Right renal cortex interstitium (tissue), 3 donors: ENCODE measurements around the gene WWC1. TPM values are rescaled to one million over a fixed set of nuclear protein-coding genes. Genes with fewer than 3 reads are reported as not detected.
"Not testable (repeated sequence)": the region's sequence is repeated elsewhere in the genome, so short reads cannot be mapped to it uniquely, and the experiment has no call there.

Experiments used
- DNase-seq, 3 donors: peaks; one replicate each; pipeline ENCODE4 v3.0.0-alpha.2; 2013; ENCODE audit warnings: low read depth in 3 of 3, low spot score in 2 of 3
- polyA plus RNA-seq, 3 donors: library from polyadenylated mRNA; unstranded; fragments of 120-200 nt; gene quantifications; one replicate each; pipeline ENCODE4 v1.2.1, GENCODE V29; 2013; ENCODE audit not compliant: insufficient read length in 3 of 3

Gene WWC1
- polyA plus RNA-seq, 3 donors, result 83.0 to 102 (median 89.7) TPM

GRCh38 chr5:168307022-168307421 lies 15.6 kb downstream of the WWC1 start:
- DNase-seq, result no peak

GRCh38 chr5:168307925-168308584 lies 16.6 kb downstream of the WWC1 start:
- no peak for DNase-seq

GRCh38 chr5:168308976-168309598 lies 17.6 kb downstream of the WWC1 start:
- no peak for DNase-seq

- DNase-seq, result not testable (repeated sequence)
Measured at GRCh38 chr5:168310541-168310940, 19.1 kb downstream of the WWC1 start.

GRCh38 chr5:168311061-168311566 lies 19.7 kb downstream of the WWC1 start:
- DNase-seq, result no peak

- DNase-seq, result no peak
Measured at GRCh38 chr5:168312606-168313295, 21.3 kb downstream of the WWC1 start.

GRCh38 chr5:168313596-168314204 lies 22.3 kb downstream of the WWC1 start:
- no peak for DNase-seq

GRCh38 chr5:168314735-168315411 lies 23.4 kb downstream of the WWC1 start:
- no peak for DNase-seq

GRCh38 chr5:168315416-168316138 lies 24.1 kb downstream of the WWC1 start:
- DNase-seq, result no peak

- DNase-seq, result no peak
Measured at GRCh38 chr5:168316139-168316578, 24.7 kb downstream of the WWC1 start.

GRCh38 chr5:168317096-168317520 lies 25.7 kb downstream of the WWC1 start:
- no peak for DNase-seq

- peak in 1 of 3 donors; percentile 67 for DNase-seq
Measured at GRCh38 chr5:168317521-168318147, 26.2 kb downstream of the WWC1 start.

GRCh38 chr5:168318240-168318639 lies 26.8 kb downstream of the WWC1 start:
- no peak for DNase-seq

- no peak for DNase-seq
Measured at GRCh38 chr5:168319774-168320173, 28.3 kb downstream of the WWC1 start.

- DNase-seq, result no peak
Measured at GRCh38 chr5:168320805-168321204, 29.4 kb downstream of the WWC1 start.

GRCh38 chr5:168324859-168325630 lies 33.6 kb downstream of the WWC1 start:
- no peak for DNase-seq

- DNase-seq, result no peak
Measured at GRCh38 chr5:168327019-168327421, 35.6 kb downstream of the WWC1 start.

GRCh38 chr5:168327451-168327850 lies 36.0 kb downstream of the WWC1 start:
- no peak for DNase-seq

- DNase-seq, result no peak
Measured at GRCh38 chr5:168327994-168328393, 36.5 kb downstream of the WWC1 start.
